ENCODE results near the gene TP63.

TP63 gene

GRCh38 chr3:189776149-189776824 is 145.1 kb downstream of the TP63 start:
- no peak for FAIRE-seq

GRCh38 chr3:189778340-189778950 is 147.3 kb downstream of the TP63 start:
- no peak for DNase-seq (ENCODE audit: low spot score)
- no peak for FAIRE-seq

More at GRCh38 chr3:189776149-189776824, 145.1 kb downstream of the TP63 start:
- no peak for DNase-seq (ENCODE audit: low spot score)

- DNase-seq (ENCODE audit: low spot score) (no peak), FAIRE-seq (no peak)
Measured at GRCh38 chr3:189779166-189779565, 148.0 kb downstream of the TP63 start.

- DNase-seq (ENCODE audit: low spot score) (no peak), FAIRE-seq (no peak)
Measured at GRCh38 chr3:189780546-189781270, 149.5 kb downstream of the TP63 start.

- DNase-seq (ENCODE audit: low spot score) (no peak), FAIRE-seq (no peak)
Measured at GRCh38 chr3:189781415-189781814, 150.2 kb downstream of the TP63 start.

GRCh38 chr3:189786479-189787064 is 155.4 kb downstream of the TP63 start:
- FAIRE-seq (no peak), DNase-seq (ENCODE audit: low spot score) (no peak)

GRCh38 chr3:189787191-189787590 is 156.0 kb downstream of the TP63 start:
- FAIRE-seq (no peak), DNase-seq (ENCODE audit: low spot score) (no peak)

- FAIRE-seq: no peak
Measured at GRCh38 chr3:189787632-189788031, 156.4 kb downstream of the TP63 start.

GRCh38 chr3:189789432-189789831 is 158.2 kb downstream of the TP63 start:
- DNase-seq (ENCODE audit: low spot score): no peak
- FAIRE-seq: no peak

More at GRCh38 chr3:189787632-189788031, 156.4 kb downstream of the TP63 start:
- no peak for DNase-seq (ENCODE audit: low spot score)

- no peak for DNase-seq (ENCODE audit: low spot score)
Measured at GRCh38 chr3:189790658-189791057, 159.5 kb downstream of the TP63 start.

GRCh38 chr3:189792046-189792929 is 161.1 kb downstream of the TP63 start:
- no peak for FAIRE-seq

More at GRCh38 chr3:189790658-189791057, 159.5 kb downstream of the TP63 start:
- FAIRE-seq: no peak

GRCh38 chr3:189794518-189794917 is 163.3 kb downstream of the TP63 start:
- FAIRE-seq: no peak
- DNase-seq (ENCODE audit: low spot score): no peak

More at GRCh38 chr3:189792046-189792929, 161.1 kb downstream of the TP63 start:
- DNase-seq (ENCODE audit: low spot score): no peak

GRCh38 chr3:189797103-189797750 is 166.0 kb downstream of the TP63 start:
- FAIRE-seq: no peak
- no peak for DNase-seq (ENCODE audit: low spot score)

GRCh38 chr3:189799366-189799765 is 168.2 kb downstream of the TP63 start:
- no peak for DNase-seq (ENCODE audit: low spot score)
- FAIRE-seq: no peak

GRCh38 chr3:189800436-189800835 is 169.2 kb downstream of the TP63 start:
- FAIRE-seq: no peak
- DNase-seq (ENCODE audit: low spot score): no peak

GRCh38 chr3:189803254-189803653 is 172.1 kb downstream of the TP63 start:
- FAIRE-seq (no peak), DNase-seq (ENCODE audit: low spot score) (no peak)

- FAIRE-seq (no peak), DNase-seq (ENCODE audit: low spot score) (no peak)
Measured at GRCh38 chr3:189805375-189806067, 174.3 kb downstream of the TP63 start.

- no peak for FAIRE-seq
- no peak for DNase-seq (ENCODE audit: low spot score)
Measured at GRCh38 chr3:189806171-189806951, 175.2 kb downstream of the TP63 start.

All from urothelium cell line (cell line).